DMS53 treated with DMSO at 0.1 percent for 48 hours (cell line): ENCODE results near the gene ANP32B.

Experiments
- DNase-seq: peaks from one replicate; lab custom pipeline; 2025; ENCODE audit not compliant: unreplicated experiment; lab: John Stamatoyannopoulos, UW

ANP32B gene

DNA sequence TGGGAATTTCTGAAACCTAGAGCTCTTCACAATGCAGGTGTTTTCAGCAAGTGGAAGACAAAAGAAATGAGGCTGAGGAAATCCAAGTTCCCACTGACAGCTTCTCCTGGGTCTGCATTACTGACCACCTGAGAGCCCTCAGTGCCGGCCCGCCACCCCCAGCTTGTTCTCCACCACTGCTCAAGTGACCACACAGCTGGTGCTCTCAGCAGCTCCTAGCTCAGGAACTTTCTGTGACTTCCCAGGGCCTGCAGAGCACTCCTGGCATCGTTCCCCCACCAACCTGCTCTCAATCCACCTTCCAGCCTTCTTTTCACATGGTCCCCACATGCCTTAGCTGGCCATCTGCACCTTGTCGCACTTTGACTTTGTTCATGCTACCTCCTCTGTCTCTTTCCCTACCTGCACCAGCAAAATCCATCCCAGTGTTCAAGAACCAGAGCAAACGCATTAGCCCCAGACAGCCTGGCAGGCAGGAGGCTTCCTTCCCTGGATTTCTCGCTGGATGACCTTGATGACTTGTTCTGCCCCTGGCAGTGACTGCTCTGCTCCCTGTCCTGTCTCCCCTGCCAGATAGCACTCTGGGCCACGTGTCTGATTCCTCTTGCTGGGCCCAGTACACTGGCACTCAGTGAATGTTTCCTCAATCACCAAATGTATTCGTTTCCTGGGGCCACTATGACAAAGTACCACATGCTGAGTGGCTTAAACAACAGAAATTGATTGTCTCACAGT is 38.3 kb downstream of the ANP32B start:
- DNase-seq, result no peak

DNA sequence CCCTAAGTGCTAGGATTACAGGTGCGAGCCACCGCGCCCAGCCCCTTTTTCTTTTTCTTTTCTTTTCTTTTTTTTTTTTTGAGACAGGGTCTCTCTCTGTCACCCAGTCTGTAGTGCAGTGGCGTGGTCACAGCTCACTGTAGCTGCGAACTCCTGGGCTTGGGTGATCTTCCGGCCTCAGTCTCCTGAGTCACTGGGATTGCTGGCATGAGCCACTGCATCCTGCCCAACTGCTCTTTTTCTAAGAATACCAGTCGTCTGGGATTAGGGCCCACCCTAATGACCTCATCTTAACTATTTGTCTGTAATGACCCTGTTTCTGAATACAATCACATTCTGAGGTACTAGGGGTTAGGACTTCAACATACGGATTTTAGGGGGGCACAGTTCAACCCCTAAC is 39.3 kb downstream of the ANP32B start:
- DNase-seq, result no peak

DNA sequence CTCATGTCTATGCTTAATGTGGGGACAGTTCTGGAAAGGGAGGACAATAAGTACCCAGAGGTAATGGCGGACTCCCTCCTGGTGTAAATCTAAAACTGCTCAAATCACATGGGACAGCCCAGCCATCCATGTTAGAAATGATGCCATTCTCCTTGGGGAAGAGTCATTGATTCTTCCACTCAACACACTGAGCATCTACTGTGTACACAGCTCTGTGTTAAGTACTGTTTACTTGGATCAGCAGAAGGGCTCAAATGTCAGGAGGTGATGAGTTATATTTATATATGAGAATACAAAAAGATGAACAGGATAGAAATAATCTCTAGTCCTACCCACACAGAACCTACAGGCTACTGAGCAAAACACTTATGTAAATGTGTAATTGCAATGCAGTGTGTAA is 41.6 kb downstream of the ANP32B start:
- peak; percentile 85 for DNase-seq

DNA sequence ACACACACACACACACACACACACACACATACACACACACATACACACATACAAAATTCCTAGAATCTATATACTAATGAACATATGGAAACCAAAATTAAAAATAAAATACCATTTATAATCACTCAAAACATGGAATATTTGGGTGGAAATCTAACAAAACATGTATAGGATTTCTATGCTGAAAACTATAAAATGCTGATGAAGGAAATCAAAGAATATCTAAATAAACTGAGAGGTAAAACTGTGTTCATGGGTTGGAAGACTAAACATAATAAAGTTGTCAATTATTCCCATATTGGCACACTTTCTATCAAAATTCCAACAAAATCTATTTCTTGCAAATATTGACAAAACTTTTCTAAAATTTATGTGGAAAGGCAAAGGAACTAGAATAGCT is 48.0 kb downstream of the ANP32B start:
- DNase-seq, result no peak

DNA sequence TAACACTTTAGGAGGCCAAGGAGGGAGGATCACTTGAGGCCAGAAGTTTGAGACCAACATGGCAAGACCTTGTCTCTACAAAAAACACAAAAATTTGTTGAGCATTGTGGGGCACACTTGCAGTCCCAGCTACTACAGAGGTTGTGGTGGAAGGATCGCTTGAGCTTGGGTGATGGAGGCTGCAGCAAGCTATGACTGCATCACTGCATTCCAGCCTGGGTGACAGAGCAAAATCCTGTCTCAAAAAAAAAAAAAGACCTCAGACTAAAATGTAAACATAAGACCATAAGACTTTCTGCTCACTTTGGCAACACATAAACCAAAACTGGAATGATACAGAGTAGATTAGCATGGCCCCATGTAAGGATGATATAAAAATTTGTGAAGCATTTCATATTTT is 48.8 kb downstream of the ANP32B start:
- no peak for DNase-seq

DNA sequence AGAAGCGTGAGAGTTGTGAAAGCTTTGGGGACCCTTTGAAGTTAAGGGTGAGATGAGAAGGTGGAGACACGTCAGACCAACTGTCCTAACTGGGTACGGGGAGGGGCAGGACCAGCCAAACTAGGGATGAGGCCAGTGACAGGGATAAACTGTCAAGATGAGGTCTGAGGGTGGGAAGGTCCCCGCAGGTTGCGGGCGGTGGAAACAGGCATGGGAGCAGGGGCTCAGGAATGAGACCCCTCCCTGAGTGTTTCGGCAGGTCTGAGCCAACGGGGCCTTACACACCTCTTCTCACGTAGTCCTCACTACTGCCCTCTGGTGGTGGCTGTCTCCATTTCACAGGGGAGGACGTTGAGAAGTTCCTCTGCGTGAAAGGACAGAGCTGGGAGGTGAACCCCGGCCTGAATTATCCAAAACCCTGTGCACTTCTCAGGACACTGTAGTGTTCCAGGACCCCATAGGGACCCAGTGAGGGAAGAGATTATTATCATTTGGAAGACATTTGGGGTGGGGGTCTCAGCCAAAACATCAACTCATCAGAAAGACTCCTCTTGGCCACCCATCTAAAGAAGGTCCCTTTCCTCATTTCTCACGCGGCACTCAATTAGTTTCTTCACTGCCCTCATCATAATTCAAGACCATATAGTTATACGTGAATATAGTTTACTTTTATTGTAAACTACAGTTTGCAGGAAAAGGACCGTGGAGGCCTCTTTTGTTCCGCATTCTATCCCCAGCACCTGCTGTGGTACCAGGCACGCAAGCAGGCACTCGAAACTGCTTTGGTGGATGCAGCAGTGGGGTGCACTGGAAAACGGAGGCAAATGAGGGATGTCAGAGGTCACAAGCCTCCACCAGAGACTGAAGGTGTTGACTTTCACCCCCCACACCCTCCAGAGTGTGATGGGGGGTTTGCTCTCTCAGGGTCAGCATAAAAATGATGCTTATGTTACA is 51.7 kb downstream of the ANP32B start:
- peak; percentile 17 for DNase-seq

DNA sequence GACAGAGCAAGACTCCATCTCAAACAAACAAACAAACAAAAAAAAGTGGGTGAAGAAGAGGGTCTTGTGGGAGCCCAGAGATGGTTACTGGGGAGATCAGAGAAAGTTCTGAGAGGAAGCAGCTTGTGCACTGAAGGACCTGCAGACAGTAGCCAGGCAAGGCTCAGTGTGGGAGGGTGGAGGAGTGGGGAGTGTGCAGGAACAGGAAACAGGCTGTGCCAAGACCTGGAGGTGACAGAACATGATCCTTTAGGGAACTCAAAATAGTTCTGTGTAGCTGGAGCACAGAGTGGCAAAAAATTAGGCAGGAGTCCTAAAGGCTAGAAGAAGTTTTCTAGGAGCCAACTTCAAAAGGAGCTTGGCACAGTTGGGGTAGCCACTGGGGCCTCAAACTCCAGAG is 54.2 kb downstream of the ANP32B start:
- no peak for DNase-seq

DNA sequence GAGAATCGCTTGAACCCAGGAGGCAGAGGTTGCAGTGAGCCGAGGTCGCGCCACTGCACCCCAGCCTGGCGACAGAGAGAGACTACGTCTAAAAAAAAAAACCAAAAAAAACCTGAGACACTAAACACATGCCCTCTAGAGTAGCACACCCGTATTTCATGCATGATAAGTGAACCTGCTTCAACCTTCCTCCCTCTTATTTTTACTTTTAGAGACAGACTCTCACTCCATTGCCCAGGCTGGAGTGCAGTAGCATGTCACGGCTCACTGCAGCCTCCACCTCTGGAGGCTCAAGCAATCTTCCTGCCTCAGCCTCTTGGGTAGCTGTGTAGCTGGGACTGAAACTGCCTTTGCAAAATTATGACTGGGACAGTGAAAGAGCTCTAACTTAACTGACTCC is 55.8 kb downstream of the ANP32B start:
- no peak for DNase-seq

DNA sequence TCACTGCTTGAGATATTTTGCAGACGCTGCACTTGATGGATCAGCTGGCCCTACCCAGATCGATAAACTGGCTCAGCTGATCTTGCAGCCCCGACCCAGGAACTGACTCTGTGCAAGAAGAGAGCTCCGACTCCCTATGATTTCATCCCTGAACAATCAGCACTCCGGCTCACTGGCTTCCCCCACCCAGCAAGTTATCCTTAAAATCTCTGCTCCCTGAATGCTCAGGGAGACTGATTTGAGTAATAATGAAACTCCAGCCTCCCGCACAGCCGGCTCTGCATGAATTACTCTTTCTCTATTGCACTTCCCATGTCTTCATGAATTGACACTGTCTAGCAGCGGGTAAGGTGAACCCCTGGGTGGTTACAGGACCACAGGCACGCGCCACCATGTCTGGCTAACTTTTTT is 56.5 kb downstream of the ANP32B start:
- no peak for DNase-seq

DNA sequence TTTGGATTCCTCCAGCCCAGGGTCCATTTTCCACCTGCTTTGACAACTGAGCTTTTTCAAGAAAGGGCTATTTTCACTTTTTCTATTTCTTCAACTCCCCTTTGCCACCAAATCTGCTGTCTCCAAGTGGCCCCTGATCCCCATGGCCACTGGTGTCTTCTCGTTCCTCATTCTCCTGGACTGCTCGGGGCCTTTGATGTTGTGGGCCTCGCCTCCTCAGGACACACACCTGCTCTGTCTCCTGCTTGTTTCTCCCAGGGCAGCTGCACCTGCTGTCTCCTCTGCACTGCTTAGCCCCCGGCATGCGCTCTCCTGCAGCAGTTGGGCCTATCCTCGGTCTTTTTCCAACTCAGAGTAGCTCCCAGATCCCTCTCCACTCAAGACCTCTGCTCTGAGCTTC is 57.1 kb downstream of the ANP32B start:
- peak; percentile 40 for DNase-seq

DNA sequence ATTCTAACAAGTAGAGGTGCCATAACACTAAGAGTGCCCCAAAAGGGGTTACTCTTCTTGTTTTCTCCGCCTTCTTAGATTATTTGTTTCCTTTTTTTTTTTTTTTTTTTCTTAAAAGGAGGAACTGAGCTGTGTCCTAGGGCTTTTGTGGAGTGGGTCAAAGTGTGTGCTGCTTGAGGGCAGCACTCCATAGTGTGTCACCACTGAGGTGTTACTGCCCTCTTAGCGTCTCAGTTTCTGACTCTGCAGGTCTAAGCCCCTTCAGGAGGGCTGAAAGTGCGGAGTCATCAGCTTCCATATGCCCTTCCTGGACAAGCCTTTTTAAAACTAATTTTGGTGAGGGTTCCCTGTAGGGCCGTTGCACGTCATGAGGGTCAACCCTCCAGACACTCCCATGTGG is 60.8 kb downstream of the ANP32B start:
- no peak for DNase-seq

DNA sequence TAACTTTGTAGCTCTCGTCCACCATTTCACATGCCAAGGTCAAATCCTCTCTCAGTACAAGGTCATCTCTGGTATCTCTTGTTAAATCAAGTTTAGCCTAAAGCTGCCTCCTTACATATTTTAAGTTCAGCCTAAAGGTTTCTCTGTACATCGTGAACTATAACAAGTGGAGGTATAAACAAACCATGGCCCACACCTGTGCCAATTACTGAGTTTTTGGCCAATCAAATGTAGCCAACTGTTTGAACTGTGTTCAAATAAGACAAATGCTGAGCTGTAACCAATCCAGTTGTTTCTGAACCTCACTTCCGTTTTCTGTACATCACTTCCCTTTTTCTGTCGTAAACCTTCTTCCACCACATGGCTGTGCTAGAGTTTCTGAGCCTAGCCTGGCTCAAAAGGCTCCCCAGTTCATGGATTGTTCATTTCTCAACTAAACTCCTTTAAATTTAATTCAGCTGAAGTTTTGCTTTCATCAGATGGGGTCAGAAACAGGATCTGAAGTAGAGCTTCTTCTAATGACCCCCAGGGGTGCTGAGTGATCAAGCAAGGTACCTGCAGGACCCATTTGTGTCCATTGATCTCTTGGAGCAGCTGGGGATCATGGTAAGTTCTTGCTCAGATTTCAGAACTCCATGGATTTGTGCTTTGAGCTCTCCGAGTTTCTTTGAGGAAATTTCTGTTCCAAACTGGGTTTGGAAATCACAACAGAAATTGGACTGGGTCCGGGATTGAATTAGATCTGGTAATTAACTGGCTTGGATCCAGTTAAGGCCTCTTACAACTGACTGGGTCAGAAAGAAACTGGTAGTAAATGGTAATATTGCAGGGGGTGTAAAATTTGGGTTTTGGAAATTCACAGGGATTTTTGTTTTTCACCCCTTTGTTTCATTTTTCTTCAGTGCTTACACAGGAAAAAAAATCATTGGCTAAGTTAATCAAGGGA is 62.4 kb downstream of the ANP32B start:
- no peak for DNase-seq

DNA sequence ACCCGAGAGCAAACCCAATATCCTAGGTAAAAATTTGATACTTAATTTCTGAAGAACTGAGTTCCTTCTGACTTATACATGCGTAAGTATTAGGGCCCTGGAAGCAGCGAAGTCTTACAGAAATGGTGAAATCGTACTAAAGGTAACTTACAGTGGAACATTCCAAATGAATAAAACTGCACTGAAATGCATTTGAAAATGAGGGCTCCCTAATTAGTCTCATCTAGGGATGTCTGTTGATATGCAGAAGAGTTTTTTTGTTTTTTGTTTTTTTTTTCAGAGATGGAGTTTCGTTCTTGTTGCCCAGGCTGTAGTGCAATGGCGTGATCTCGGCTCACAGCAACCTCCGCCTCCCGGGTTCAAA is 63.0 kb downstream of the ANP32B start:
- no peak for DNase-seq

DNA sequence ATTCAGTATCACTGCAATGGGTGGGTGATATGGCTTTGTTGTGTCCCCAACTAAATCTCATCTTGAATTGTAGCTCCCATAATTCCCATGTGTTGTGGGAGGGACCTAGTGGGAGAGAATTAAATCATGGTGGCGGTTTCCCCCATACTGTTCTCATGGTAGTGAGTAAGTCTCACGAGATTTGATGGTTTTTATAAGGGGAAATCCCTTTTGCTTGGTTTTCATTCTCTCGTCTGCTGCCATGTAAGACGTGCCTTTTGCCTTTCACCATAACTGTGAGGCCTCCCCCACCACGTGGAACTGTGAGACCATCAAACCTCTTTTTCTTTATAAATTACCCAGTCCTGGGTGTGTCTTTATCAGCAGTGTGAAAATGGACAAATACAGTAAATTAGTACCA is 63.9 kb downstream of the ANP32B start:
- no peak for DNase-seq

DNA sequence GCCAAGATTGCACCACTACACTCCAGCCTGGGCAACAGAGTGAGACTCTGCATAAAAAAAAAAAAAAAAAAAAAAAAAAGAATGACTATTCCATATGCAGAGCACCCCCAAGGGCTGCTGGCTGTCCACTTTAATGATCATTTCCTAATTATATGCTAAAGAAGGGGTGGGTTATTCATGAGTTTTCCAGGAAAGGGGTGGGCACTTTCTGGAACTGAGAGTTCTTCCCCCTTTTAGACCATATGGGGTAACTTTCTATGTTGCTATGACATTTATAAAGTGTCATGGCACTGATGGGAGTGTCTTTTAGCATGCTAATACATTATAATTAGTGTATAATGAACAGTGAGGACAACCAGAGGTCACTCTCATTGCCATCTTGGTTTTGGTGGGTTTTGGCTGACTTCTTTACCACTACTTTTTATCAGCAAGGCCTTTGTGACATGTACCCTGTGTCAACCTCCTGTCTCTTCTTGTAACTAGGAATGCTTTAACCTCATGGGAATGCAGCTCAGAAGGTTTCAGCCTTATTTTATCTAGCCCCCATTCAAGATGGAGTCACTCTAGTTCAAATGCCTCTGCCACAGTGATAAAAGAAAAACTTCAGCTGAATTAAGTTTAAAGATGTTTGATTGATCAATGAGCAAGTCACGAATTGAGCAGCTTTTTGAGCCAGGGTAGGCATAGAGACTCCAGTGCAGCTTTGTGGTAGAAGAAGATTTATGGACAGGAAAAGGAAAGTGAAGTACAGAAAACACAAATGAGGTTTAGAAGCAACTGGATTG is 66.3 kb downstream of the ANP32B start:
- no peak for DNase-seq

DNA sequence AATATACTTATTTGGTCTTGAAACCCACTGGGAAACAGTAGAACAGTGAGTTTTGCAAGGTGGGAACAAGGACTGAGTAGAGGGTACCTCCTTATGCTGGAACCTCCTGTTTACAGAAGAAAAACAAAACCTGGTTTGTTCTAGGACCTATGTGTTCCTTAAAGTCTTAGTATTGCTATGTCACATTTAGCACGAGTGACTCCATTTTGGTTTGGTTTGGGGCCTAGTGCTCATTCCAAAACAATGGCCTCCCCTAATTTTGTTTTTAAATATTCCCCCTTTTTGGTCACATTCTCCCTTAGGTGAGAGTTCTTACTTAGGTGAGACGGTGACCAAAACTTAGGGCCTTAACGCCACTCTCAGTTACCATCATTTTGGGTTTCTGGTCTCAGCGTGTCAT is 67.2 kb downstream of the ANP32B start:
- no peak for DNase-seq

DNA sequence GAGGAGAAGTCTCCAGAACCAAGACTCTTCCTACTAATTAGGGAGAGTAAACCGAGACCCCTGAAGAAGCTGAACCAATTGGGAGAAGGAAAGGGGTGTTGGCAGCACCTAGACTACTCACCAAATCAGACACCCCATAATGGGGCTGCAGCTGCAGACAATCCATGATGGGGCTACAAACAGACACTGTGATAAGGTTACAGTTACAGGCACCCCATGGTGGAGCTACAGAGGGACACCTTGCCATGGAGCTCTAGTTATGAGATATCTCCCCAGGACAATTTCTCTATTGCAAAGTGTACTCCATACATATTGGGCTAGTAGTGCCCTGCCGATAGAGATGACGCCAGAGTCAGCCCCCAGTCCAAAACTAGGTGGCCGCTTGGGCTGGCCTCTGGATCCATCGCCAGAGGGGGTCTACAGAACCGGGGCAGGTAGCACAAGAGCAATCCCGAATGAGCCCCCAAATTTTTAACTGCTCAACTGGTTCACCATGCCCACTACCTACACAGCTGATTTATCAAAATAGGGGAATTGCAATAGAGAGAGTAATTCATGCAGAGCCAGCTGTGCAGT is 71.3 kb downstream of the ANP32B start:
- no peak for DNase-seq

DNA sequence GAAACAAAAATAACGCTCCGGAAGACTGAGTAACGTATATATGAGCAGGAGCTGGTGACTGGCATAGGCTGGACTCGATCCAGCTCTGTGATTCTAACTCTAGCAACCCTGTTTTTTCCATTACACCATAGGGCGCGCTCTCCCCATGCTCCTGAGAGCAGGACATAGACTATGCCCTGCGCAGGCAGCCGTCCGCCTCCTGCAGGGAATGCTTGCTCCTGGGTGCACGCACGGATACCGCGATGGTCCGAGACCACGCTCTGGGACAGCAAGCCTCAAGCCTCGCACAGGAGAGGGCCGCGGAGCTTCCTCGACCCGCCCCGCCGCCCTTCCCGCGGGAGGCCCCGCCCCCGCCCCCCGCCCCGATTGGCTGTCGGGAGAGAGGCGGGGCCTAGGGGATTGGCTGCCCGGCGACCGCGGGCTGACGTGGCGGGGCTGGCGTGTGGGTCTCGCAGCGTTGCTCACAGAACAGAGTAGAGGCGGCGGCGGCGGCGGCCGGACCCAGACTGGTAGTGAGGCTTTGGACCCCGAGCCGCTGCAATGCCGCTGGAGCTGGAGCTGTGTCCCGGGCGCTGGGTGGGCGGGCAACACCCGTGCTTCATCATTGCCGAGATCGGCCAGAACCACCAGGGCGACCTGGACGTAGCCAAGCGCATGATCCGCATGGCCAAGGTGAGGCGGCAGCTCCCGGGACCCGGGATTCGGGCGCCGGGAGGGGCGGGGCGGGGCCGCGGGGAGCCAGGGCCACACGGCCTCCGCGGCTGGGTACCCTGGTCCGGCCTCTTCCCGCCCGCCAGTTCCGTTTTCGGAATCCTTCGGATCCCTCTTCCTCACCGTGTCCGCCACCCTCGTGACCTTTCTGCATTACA is 73.4 kb downstream of the ANP32B start, which contains the start of gene NANS:
TSS of gene NANS (plus strand) at position 464 of the 869 bp plus-strand sequence. CDS start at position 541, 77 bp downstream.
- DNase-seq, result peak; percentile 83
